Gastroesophageal sphincter (tissue), 3 donors: ENCODE results near the gene FBXL17.

Experiments used
- CTCF ChIP-seq, 4 experiments: fragments of 200-600 bp in 2 of 4; fragments of 450-650 bp in 2 of 4; sonication (generic) in 1 of 4; IDR thresholded peaks; one replicate each; pipeline ENCODE4 v1.5.1; 2017 to 2019; ENCODE audit warnings: antibody characterized with exemption in 4 of 4, mild to moderate bottlenecking in 2 of 4, moderate library complexity in 2 of 4
- EP300 ChIP-seq: sonication (generic); formaldehyde crosslinking; IDR thresholded peaks from one replicate; pipeline ENCODE4 v1.6.1; 2017; ENCODE audit warnings: antibody characterized with exemption, mild to moderate bottlenecking

DNA sequence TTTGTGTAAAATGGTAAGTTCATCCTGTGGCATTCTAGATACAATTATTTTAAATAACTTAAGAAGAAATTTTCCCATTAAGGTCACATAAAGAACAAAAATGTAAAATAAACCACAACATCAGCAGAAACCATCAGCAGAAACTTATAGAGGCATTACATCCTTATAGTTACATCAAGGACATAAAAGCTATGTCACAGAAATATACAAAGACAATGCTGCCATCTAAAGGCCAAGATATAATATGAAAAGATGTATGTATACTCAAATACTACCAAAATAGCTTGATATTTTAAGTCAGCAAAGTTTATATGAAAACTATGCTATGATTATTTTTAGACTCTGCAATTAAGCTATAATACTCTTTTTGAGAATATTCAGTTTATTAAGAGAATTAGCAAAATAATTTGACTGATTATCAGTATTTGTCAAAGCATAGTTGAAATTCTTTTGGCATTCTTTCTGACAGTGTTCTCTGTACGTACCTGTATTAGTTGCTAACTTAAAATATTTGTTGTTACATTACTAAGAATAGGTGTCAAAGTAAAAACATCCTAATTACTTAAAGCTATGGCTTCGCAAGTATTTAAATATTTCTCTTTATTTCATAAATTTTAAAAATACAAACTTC lies 36.2 kb downstream of the FBXL17 start:
- peak in 3 of 4 experiments; percentile 17 to 34 (median 29) for TF ChIP-seq CTCF (IDR thresholded peaks at IDR 0.05)
- TF ChIP-seq EP300: no peak
